Measurements from ENCODE around the gene OTUD3.
A peak's percentile ranks its signal among the peaks of the same experiment; 100 is the strongest.
"Not testable (repeated sequence)": the region's sequence is repeated elsewhere in the genome, so short reads cannot be mapped to it uniquely, and the experiment has no call there.

Gene OTUD3

GRCh38 chr1:19879227-19879626 lies 3.0 kb upstream of the OTUD3 start:
- Mint-ChIP-seq H3K4me1 (ENCODE audit: low read depth) (peaks cover 31% of the 10 kb centered on the region), H3K36me3 (ENCODE audit: low read depth) (no peaks in the 10 kb centered on the region), H3K4me3 (no peak overlapping the region), H3K27ac (no peak overlapping the region), H3K9me3 (no peaks in the 10 kb centered on the region), H3K27me3 (peaks cover 26% of the 10 kb centered on the region)
- intact Hi-C loops (cut with micrococcal nuclease): no loop called here

- Mint-ChIP-seq H3K4me1 (ENCODE audit: low read depth) (peaks cover 34% of the 10 kb centered on the region), H3K36me3 (ENCODE audit: low read depth) (no peaks in the 10 kb centered on the region), H3K9me3 (no peaks in the 10 kb centered on the region), H3K27ac (no peak overlapping the region), H3K4me3 (no peak overlapping the region), H3K27me3 (peaks cover 24% of the 10 kb centered on the region)
- intact Hi-C loops (cut with micrococcal nuclease): no loop called here
Observed at GRCh38 chr1:19879661-19880060, 2.5 kb upstream of the OTUD3 start.

GRCh38 chr1:19880841-19881240 lies 1.4 kb upstream of the OTUD3 start:
- H3K4me3 Mint-ChIP-seq; H3K36me3 Mint-ChIP-seq (ENCODE audit: low read depth); H3K27ac Mint-ChIP-seq; intact Hi-C loops (cut with micrococcal nuclease); H3K9me3 Mint-ChIP-seq: not testable (repeated sequence)
- Mint-ChIP-seq H3K4me1 (ENCODE audit: low read depth) (peaks cover 42% of the 10 kb centered on the region), H3K27me3 (peaks cover 19% of the 10 kb centered on the region)

GRCh38 chr1:19884312-19884711 lies 2.1 kb downstream of the OTUD3 start:
- Mint-ChIP-seq H3K27ac (no peak overlapping the region), H3K4me3 (no peak overlapping the region), H3K36me3 (ENCODE audit: low read depth) (no peaks in the 10 kb centered on the region), H3K9me3 (no peaks in the 10 kb centered on the region), H3K4me1 (ENCODE audit: low read depth) (peaks cover 32% of the 10 kb centered on the region), H3K27me3 (peaks cover 5% of the 10 kb centered on the region)
- intact Hi-C loops (cut with micrococcal nuclease): no loop called here

GRCh38 chr1:19885821-19886220 lies 3.6 kb downstream of the OTUD3 start:
- intact Hi-C loops (cut with micrococcal nuclease): no loop called here
- Mint-ChIP-seq H3K4me3 (no peak overlapping the region), H3K27me3 (peaks cover 3% of the 10 kb centered on the region), H3K27ac (no peak overlapping the region), H3K4me1 (ENCODE audit: low read depth) (peaks cover 43% of the 10 kb centered on the region), H3K9me3 (no peaks in the 10 kb centered on the region), H3K36me3 (ENCODE audit: low read depth) (peaks cover 9% of the 10 kb centered on the region)

- H3K9me3 Mint-ChIP-seq: no peaks in the 10 kb centered on the region
- H3K4me1 Mint-ChIP-seq (ENCODE audit: low read depth): peaks cover 55% of the 10 kb centered on the region
- no peak overlapping the region for H3K27ac Mint-ChIP-seq
- H3K27me3 Mint-ChIP-seq: no peaks in the 10 kb centered on the region
- no peak overlapping the region for H3K4me3 Mint-ChIP-seq
- H3K36me3 Mint-ChIP-seq (ENCODE audit: low read depth): peaks cover 28% of the 10 kb centered on the region
- intact Hi-C loops (cut with micrococcal nuclease): no loop called here
Observed at GRCh38 chr1:19888112-19888511, 5.9 kb downstream of the OTUD3 start.

GRCh38 chr1:19889656-19890055 lies 7.5 kb downstream of the OTUD3 start:
- peaks cover 46% of the 10 kb centered on the region for H3K4me1 Mint-ChIP-seq (ENCODE audit: low read depth)
- no peak overlapping the region for H3K27ac Mint-ChIP-seq
- no peak overlapping the region for H3K4me3 Mint-ChIP-seq
- intact Hi-C loops (cut with micrococcal nuclease): no loop called here
- no peaks in the 10 kb centered on the region for H3K27me3 Mint-ChIP-seq
- H3K36me3 Mint-ChIP-seq (ENCODE audit: low read depth): peaks cover 35% of the 10 kb centered on the region
- no peaks in the 10 kb centered on the region for H3K9me3 Mint-ChIP-seq

- intact Hi-C loops (cut with micrococcal nuclease): no loop called here
- H3K4me3 Mint-ChIP-seq: no peak overlapping the region
- peaks cover 46% of the 10 kb centered on the region for H3K36me3 Mint-ChIP-seq (ENCODE audit: low read depth)
- H3K27me3 Mint-ChIP-seq: no peaks in the 10 kb centered on the region
- H3K9me3 Mint-ChIP-seq: no peaks in the 10 kb centered on the region
- H3K4me1 Mint-ChIP-seq (ENCODE audit: low read depth): peaks cover 39% of the 10 kb centered on the region
- H3K27ac Mint-ChIP-seq: no peak overlapping the region
Observed at GRCh38 chr1:19892129-19892528, 9.9 kb downstream of the OTUD3 start.

GRCh38 chr1:19892628-19893168 lies 10.5 kb downstream of the OTUD3 start:
- intact Hi-C loops (cut with micrococcal nuclease): no loop called here
- peaks cover 39% of the 10 kb centered on the region for H3K4me1 Mint-ChIP-seq (ENCODE audit: low read depth)
- peaks cover 51% of the 10 kb centered on the region for H3K36me3 Mint-ChIP-seq (ENCODE audit: low read depth)
- H3K9me3 Mint-ChIP-seq: no peaks in the 10 kb centered on the region
- H3K27me3 Mint-ChIP-seq: no peaks in the 10 kb centered on the region
- peak overlapping the region; percentile 1 for H3K4me3 Mint-ChIP-seq
- peak overlapping the region; percentile 6 for H3K27ac Mint-ChIP-seq

- H3K27me3 Mint-ChIP-seq: no peaks in the 10 kb centered on the region
- peaks cover 59% of the 10 kb centered on the region for H3K36me3 Mint-ChIP-seq (ENCODE audit: low read depth)
- intact Hi-C loops (cut with micrococcal nuclease): no loop called here
- no peaks in the 10 kb centered on the region for H3K9me3 Mint-ChIP-seq
- H3K27ac Mint-ChIP-seq: no peak overlapping the region
- peaks cover 39% of the 10 kb centered on the region for H3K4me1 Mint-ChIP-seq (ENCODE audit: low read depth)
- H3K4me3 Mint-ChIP-seq: no peak overlapping the region
Observed at GRCh38 chr1:19893687-19894086, 11.5 kb downstream of the OTUD3 start.

- peaks cover 65% of the 10 kb centered on the region for H3K36me3 Mint-ChIP-seq (ENCODE audit: low read depth)
- H3K4me3 Mint-ChIP-seq: no peak overlapping the region
- H3K9me3 Mint-ChIP-seq: no peaks in the 10 kb centered on the region
- intact Hi-C loops (cut with micrococcal nuclease): no loop called here
- no peak overlapping the region for H3K27ac Mint-ChIP-seq
- no peaks in the 10 kb centered on the region for H3K27me3 Mint-ChIP-seq
- H3K4me1 Mint-ChIP-seq (ENCODE audit: low read depth): peaks cover 39% of the 10 kb centered on the region
Observed at GRCh38 chr1:19894218-19894617, 12.0 kb downstream of the OTUD3 start.

GRCh38 chr1:19901653-19902052 lies 19.5 kb downstream of the OTUD3 start:
- Mint-ChIP-seq H3K4me3 (no peak overlapping the region), H3K27me3 (no peaks in the 10 kb centered on the region), H3K36me3 (ENCODE audit: low read depth) (peaks cover 92% of the 10 kb centered on the region), H3K27ac (no peak overlapping the region), H3K9me3 (no peaks in the 10 kb centered on the region), H3K4me1 (ENCODE audit: low read depth) (no peaks in the 10 kb centered on the region)
- intact Hi-C loops (cut with micrococcal nuclease): no loop called here

GRCh38 chr1:19903621-19904020 lies 21.4 kb downstream of the OTUD3 start:
- Mint-ChIP-seq H3K4me3 (no peak overlapping the region), H3K9me3 (no peaks in the 10 kb centered on the region), H3K4me1 (ENCODE audit: low read depth) (no peaks in the 10 kb centered on the region), H3K27me3 (no peaks in the 10 kb centered on the region), H3K36me3 (ENCODE audit: low read depth) (peaks cover 95% of the 10 kb centered on the region), H3K27ac (no peak overlapping the region)
- intact Hi-C loops (cut with micrococcal nuclease): no loop called here

- H3K27me3 Mint-ChIP-seq: no peaks in the 10 kb centered on the region
- H3K27ac Mint-ChIP-seq: no peak overlapping the region
- peaks cover 95% of the 10 kb centered on the region for H3K36me3 Mint-ChIP-seq (ENCODE audit: low read depth)
- no peak overlapping the region for H3K4me3 Mint-ChIP-seq
- no peaks in the 10 kb centered on the region for H3K9me3 Mint-ChIP-seq
- intact Hi-C loops (cut with micrococcal nuclease): no loop called here
- no peaks in the 10 kb centered on the region for H3K4me1 Mint-ChIP-seq (ENCODE audit: low read depth)
Observed at GRCh38 chr1:19907456-19907855, 25.3 kb downstream of the OTUD3 start.

- Mint-ChIP-seq H3K4me1 (ENCODE audit: low read depth) (no peaks in the 10 kb centered on the region), H3K27ac (no peak overlapping the region)
- intact Hi-C loops (cut with micrococcal nuclease): no loop called here
Observed at GRCh38 chr1:19909392-19909791, 27.2 kb downstream of the OTUD3 start.

More at GRCh38 chr1:19909392-19909791, 27.2 kb downstream of the OTUD3 start:
- Mint-ChIP-seq H3K36me3 (ENCODE audit: low read depth) (peaks cover 95% of the 10 kb centered on the region), H3K4me3 (no peak overlapping the region), H3K27me3 (no peaks in the 10 kb centered on the region), H3K9me3 (no peaks in the 10 kb centered on the region)
